AG04450 (cell line): ENCODE data around the gene AAMDC. TPM values are rescaled to one million over a fixed set of nuclear protein-coding genes. Genes with fewer than 3 reads are reported as not detected.
"Not testable (repeated sequence)": the region's sequence is repeated elsewhere in the genome, so short reads cannot be mapped to it uniquely, and the experiment has no call there.

Experiments used
- CTCF ChIA-PET: fragments of 300-600, 350-600 bp; formaldehyde crosslinking; extraction: SDS; loops from one replicate; lab custom pipeline; 2022; ENCODE audit warnings: antibody characterized with exemption, inconsistent platforms; lab: Charles Lee
- POLR2A ChIA-PET: fragments of 350-600 bp; formaldehyde crosslinking; extraction: SDS; loops from one replicate; lab custom pipeline; 2021; ENCODE audit warnings: antibody characterized with exemption, inconsistent platforms; lab: Yijun Ruan, JAX
- DNase-seq: peaks from one replicate; pipeline ENCODE4 v3.0.0-alpha.2; 2011; ENCODE audit warnings: low read depth, low spot score
- H3K27ac ChIP-seq: one replicate; pipeline ENCODE4 v1.5.1; 2012; ENCODE audit warnings: low read depth, low read length, control low read depth
- H3K27me3 ChIP-seq: one replicate; pipeline ENCODE4 v1.6.0; 2012; ENCODE audit warnings: low read length; ENCODE audit not compliant: control insufficient read depth, insufficient read depth
- H3K4me3 ChIP-seq: 2 replicates; pipeline ENCODE4 v1.5.1; 2011; ENCODE audit warnings: mild to moderate bottlenecking, low read depth, low read length, control low read depth
- H3K9me3 ChIP-seq: 2 replicates; pipeline ENCODE4 v1.5.1; 2012; ENCODE audit warnings: low read length; ENCODE audit not compliant: control insufficient read depth, insufficient read depth
- polyA plus RNA-seq: library from polyadenylated mRNA; depleted of rRNA; stranded (reverse); fragments of >200 nt; gene quantifications from 2 replicates; pipeline ENCODE4 v1.2.3, GENCODE V29; 2011
- TF ChIP-seq, protein P1 (sequence below): IDR thresholded peaks from 2 replicates; pipeline ENCODE4 v1.5.1; 2011; ENCODE audit warnings: low read depth, low read length, control low read depth, inconsistent platforms

The AAMDC gene
- polyA plus RNA-seq, 1 experiment, result 57.7 TPM

DNA sequence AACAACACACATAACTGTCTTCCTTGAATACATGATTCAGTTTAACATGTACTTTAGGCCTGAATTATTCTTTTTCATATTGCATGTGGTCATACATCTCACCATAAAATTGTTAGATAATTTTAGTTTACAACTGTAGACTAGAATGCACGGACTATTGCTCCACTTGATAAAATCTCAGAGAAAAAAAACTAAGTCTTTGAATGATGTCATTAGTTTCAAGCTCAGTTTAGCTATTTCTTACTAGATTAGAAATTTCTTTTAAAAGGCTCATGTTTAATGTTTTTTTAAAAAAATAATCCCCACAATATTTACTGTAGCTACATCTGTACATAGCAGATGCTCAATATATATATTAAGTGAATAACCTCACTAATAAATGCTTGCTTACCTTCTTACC lies 5.5 kb upstream of the AAMDC start:
- Histone ChIP-seq H3K27ac (no peak overlapping the region), H3K27me3 (no peaks in the 10 kb centered on the region), H3K9me3 (peaks cover 10% of the 10 kb centered on the region), H3K4me3 (no peak overlapping the region)
- POLR2A ChIA-PET, result no interaction called here
- DNase-seq, result no peak
- TF ChIP-seq, protein P1, sequence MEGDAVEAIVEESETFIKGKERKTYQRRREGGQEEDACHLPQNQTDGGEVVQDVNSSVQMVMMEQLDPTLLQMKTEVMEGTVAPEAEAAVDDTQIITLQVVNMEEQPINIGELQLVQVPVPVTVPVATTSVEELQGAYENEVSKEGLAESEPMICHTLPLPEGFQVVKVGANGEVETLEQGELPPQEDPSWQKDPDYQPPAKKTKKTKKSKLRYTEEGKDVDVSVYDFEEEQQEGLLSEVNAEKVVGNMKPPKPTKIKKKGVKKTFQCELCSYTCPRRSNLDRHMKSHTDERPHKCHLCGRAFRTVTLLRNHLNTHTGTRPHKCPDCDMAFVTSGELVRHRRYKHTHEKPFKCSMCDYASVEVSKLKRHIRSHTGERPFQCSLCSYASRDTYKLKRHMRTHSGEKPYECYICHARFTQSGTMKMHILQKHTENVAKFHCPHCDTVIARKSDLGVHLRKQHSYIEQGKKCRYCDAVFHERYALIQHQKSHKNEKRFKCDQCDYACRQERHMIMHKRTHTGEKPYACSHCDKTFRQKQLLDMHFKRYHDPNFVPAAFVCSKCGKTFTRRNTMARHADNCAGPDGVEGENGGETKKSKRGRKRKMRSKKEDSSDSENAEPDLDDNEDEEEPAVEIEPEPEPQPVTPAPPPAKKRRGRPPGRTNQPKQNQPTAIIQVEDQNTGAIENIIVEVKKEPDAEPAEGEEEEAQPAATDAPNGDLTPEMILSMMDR, result no peak
- CTCF ChIA-PET, result interaction anchor here (1.3 kb wide), 1 partner anchor 230 kb away, joined by 3 read pairs; no protein-coding TSS in a partner anchor

DNA sequence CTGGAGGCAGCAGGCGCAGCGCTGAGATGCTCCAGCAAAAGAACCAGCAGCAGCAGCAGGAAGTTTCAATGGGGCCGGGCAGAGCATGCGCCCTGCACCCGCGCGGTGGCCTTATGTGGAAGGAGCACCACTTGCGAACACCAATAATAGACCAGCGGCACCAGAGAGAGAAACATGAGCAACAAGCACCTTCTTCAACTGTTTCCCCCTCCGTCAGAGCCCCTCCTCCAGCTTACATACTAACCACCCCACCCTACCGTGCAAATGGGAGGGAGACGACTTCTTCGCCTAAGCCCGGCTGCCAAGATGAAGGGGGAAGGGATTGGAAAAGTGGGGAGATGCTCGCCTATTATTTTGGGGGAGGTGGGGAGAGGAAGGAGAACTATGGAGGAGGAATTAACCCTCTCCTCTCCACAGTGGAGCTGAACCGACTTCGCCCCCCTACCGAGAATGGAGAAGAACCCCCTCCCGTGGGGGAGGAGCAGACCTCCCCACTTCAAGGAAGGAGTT lies 1.5 kb upstream of the AAMDC start:
- DNase-seq, result peak; percentile 55
- H3K27me3 ChIP-seq, result no peaks in the 10 kb centered on the region
- H3K4me3 ChIP-seq, result peak overlapping the region; percentile 94
- H3K27ac ChIP-seq, result peak overlapping the region; percentile 75
- TF ChIP-seq, protein P1, result peak; percentile 13; the same call in 1 of the 2 replicates
- ChIA-PET CTCF (interaction anchor here (1.0 to 3.7 kb wide), 5 partner anchors 10 to 180 kb away, joined by 3 to 19 read pairs (median 5); partner anchors contain the start of gene INTS4), POLR2A (interaction anchor here (1.0 to 1.4 kb wide), 2 partner anchors 175 to 369 kb away, joined by 3 to 5 read pairs; partner anchors contain the start of genes INTS4 and KCTD21)
- peaks cover 6% of the 10 kb centered on the region for H3K9me3 ChIP-seq

DNA sequence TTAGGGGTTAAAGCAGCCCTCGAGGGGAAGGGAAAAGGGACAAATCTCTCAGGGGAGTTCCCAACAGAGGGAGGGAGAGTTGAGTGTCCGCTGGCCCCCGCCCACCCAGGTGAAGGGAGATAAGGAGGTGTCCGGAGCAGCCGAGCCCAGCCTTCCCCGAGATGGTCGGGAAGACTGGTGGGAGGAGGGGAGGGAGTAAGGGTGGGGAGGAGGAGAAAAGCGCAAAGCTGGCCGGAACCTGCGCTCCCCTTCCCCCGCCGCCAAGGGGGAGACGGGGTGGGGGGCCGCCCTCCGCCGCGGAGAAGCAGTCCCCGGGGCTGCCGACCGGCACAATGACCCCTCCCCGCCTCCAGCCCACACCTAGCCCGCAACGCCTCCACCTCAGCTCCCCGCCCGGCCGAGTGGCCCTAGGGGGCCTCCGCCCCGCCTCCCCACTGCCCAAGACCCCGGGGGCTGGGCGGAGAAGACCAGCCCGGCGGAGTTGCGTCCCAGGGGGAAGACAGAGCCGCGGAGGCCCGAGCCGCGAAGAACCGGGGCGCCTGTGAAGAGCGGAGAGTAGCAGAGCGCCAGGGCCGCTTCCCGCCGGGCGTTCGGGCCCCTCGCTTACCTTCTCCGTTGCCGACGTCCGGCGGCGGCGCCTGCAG lies 901 bp upstream of the AAMDC start:
- Histone ChIP-seq H3K9me3 (peaks cover under 1% of the 10 kb centered on the region; the same call in 1 of the 2 replicates), H3K27me3 (no peaks in the 10 kb centered on the region), H3K27ac (peak overlapping the region; percentile 79), H3K4me3 (peak overlapping the region; percentile 94)
- TF ChIP-seq, protein P1, result no peak
- no peak for DNase-seq
- ChIA-PET POLR2A (interaction anchor here (1.0 to 1.4 kb wide), 2 partner anchors 175 to 368 kb away, joined by 3 to 5 read pairs; partner anchors contain the start of genes INTS4 and KCTD21), CTCF (interaction anchor here (0.8 to 3.7 kb wide), 5 partner anchors 10 to 187 kb away, joined by 3 to 19 read pairs (median 4); no protein-coding TSS in a partner anchor)

DNA sequence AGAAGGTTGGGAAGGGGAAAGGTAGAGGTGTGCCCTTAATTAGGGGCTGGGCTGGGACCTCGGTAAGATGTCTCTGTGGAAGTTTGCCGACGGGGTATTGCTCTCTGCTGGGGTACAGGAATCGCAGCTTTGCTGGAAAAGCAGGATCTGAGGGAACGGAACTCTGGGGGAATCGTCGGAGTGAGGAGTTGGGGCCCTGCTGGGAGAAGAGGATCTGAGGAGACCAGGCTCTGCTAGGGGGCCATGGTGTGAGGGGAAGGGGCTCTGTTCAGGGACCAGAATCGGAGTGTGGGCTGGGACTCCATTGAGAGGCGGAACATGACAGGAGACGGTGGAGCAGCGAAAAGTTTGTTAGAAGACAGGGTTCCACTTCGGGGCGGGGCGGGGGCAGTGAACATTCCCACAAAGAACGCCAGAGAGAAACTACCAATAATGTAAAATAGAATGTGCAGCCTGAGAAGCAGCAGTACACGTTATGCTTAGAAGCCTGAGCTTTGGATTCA lies 456 bp downstream of the AAMDC start:
- Histone ChIP-seq H3K27ac (peak overlapping the region; percentile 73), H3K4me3 (peak overlapping the region; percentile 94), H3K27me3 (no peaks in the 10 kb centered on the region), H3K9me3 (no peaks in the 10 kb centered on the region; the same call in 1 of the 2 replicates)
- TF ChIP-seq, protein P1, result no peak
- POLR2A ChIA-PET, result no interaction called here
- no peak for DNase-seq
- CTCF ChIA-PET, result no interaction called here

DNA sequence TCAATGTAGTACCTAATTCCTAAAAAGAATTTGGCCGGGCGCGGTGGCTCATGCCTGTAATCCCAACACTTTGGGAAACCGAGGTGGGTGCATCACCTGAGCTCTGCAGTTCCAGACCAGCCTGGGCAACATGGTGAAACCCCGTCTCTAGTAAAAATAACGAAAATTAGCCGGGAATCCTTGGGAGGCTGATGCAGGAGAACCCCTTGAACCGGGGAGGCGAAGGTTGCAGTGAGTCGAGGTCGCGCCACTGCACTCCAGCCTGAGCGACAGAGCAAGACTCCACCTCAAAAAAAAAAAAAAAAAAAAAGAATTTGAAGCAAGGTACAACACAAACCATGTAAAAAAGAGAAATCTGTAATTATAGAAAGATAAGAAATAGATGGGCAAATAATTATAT lies 1.2 kb downstream of the AAMDC start:
- CTCF ChIA-PET, H3K27ac ChIP-seq, H3K27me3 ChIP-seq, H3K9me3 ChIP-seq, DNase-seq, POLR2A ChIA-PET: not testable (repeated sequence)
- peak overlapping the region; percentile 94 for H3K4me3 ChIP-seq
